ENCODE data around the gene RNF183. TPM values are rescaled to one million over a fixed set of nuclear protein-coding genes. Genes with fewer than 3 reads are reported as not detected.

Gene RNF183
- total and polyA plus RNA-seq, 9 of the 15 experiments (the other 6 are each of a cell fraction or from before 2014, with no cell fraction given), result 0.04 to 2.0 (median 0.16) TPM; not detected in 5

DNA sequence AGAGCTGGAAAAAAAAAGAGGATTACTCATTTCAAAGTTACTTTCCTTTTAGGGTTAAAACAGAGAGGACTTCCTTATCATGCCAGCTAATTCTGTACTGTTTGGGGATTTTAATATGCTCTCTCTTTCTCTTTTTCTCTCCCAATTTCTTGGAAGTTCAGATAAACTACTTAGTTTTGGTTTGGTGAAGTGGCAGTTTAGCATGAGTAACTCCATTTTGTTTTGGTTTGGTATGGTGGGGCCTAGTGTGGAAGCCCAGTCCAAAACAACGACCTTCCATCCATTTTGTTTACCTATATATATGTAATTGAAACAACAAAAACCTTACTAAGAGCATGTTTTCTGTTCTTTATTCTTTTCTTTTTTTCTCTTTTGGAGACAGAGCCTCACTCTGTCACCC lies 42.5 kb upstream of the RNF183 start (continued):
- TF ChIP-seq ZKSCAN8 (CRISPR knock-in tag; IDR thresholded peaks at IDR 0.05) (peak; percentile 81), ZKSCAN3 (CRISPR knock-in tag; IDR thresholded peaks at IDR 0.05) (0 out of 2 replicates have a peak, but pooled peaks have one; percentile 39), ZNF584 (CRISPR knock-in tag; IDR thresholded peaks at IDR 0.05; ENCODE audit: low read depth) (peak; percentile 84), SPI1 (IDR thresholded peaks at IDR 0.05; ENCODE audit: borderline replicate concordance, low read depth, low read length) (no peak), ELF2 (CRISPR knock-in tag; IDR thresholded peaks at IDR 0.05) (peak; percentile 43; the same call in 1 of the 2 replicates)
- TF ChIP-seq, protein P1, sequence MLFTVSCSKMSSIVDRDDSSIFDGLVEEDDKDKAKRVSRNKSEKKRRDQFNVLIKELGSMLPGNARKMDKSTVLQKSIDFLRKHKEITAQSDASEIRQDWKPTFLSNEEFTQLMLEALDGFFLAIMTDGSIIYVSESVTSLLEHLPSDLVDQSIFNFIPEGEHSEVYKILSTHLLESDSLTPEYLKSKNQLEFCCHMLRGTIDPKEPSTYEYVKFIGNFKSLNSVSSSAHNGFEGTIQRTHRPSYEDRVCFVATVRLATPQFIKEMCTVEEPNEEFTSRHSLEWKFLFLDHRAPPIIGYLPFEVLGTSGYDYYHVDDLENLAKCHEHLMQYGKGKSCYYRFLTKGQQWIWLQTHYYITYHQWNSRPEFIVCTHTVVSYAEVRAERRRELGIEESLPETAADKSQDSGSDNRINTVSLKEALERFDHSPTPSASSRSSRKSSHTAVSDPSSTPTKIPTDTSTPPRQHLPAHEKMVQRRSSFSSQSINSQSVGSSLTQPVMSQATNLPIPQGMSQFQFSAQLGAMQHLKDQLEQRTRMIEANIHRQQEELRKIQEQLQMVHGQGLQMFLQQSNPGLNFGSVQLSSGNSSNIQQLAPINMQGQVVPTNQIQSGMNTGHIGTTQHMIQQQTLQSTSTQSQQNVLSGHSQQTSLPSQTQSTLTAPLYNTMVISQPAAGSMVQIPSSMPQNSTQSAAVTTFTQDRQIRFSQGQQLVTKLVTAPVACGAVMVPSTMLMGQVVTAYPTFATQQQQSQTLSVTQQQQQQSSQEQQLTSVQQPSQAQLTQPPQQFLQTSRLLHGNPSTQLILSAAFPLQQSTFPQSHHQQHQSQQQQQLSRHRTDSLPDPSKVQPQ (CRISPR knock-in tag; IDR thresholded peaks at IDR 0.05; ENCODE audit: borderline replicate concordance), result peak; percentile 53; the same call in 1 of the 2 replicates
- TF ChIP-seq, protein P2, sequence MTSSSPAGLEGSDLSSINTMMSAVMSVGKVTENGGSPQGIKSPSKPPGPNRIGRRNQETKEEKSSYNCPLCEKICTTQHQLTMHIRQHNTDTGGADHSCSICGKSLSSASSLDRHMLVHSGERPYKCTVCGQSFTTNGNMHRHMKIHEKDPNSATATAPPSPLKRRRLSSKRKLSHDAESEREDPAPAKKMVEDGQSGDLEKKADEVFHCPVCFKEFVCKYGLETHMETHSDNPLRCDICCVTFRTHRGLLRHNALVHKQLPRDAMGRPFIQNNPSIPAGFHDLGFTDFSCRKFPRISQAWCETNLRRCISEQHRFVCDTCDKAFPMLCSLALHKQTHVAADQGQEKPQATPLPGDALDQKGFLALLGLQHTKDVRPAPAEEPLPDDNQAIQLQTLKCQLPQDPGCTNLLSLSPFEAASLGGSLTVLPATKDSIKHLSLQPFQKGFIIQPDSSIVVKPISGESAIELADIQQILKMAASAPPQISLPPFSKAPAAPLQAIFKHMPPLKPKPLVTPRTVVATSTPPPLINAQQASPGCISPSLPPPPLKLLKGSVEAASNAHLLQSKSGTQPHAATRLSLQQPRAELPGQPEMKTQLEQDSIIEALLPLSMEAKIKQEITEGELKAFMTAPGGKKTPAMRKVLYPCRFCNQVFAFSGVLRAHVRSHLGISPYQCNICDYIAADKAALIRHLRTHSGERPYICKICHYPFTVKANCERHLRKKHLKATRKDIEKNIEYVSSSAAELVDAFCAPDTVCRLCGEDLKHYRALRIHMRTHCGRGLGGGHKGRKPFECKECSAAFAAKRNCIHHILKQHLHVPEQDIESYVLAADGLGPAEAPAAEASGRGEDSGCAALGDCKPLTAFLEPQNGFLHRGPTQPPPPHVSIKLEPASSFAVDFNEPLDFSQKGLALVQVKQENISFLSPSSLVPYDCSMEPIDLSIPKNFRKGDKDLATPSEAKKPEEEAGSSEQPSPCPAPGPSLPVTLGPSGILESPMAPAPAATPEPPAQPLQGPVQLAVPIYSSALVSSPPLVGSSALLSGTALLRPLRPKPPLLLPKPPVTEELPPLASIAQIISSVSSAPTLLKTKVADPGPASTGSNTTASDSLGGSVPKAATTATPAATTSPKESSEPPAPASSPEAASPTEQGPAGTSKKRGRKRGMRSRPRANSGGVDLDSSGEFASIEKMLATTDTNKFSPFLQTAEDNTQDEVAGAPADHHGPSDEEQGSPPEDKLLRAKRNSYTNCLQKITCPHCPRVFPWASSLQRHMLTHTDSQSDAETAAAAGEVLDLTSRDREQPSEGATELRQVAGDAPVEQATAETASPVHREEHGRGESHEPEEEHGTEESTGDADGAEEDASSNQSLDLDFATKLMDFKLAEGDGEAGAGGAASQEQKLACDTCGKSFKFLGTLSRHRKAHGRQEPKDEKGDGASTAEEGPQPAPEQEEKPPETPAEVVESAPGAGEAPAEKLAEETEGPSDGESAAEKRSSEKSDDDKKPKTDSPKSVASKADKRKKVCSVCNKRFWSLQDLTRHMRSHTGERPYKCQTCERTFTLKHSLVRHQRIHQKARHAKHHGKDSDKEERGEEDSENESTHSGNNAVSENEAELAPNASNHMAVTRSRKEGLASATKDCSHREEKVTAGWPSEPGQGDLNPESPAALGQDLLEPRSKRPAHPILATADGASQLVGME (CRISPR knock-in tag; IDR thresholded peaks at IDR 0.05), result peak; percentile 73; the same call in 1 of the 2 replicates
- TF ChIP-seq, protein P3, sequence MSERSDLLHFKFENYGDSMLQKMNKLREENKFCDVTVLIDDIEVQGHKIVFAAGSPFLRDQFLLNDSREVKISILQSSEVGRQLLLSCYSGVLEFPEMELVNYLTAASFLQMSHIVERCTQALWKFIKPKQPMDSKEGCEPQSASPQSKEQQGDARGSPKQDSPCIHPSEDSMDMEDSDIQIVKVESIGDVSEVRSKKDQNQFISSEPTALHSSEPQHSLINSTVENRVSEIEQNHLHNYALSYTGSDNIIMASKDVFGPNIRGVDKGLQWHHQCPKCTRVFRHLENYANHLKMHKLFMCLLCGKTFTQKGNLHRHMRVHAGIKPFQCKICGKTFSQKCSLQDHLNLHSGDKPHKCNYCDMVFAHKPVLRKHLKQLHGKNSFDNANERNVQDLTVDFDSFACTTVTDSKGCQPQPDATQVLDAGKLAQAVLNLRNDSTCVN (CRISPR knock-in tag; IDR thresholded peaks at IDR 0.05), result peak; percentile 92
- TF ChIP-seq, protein P4, sequence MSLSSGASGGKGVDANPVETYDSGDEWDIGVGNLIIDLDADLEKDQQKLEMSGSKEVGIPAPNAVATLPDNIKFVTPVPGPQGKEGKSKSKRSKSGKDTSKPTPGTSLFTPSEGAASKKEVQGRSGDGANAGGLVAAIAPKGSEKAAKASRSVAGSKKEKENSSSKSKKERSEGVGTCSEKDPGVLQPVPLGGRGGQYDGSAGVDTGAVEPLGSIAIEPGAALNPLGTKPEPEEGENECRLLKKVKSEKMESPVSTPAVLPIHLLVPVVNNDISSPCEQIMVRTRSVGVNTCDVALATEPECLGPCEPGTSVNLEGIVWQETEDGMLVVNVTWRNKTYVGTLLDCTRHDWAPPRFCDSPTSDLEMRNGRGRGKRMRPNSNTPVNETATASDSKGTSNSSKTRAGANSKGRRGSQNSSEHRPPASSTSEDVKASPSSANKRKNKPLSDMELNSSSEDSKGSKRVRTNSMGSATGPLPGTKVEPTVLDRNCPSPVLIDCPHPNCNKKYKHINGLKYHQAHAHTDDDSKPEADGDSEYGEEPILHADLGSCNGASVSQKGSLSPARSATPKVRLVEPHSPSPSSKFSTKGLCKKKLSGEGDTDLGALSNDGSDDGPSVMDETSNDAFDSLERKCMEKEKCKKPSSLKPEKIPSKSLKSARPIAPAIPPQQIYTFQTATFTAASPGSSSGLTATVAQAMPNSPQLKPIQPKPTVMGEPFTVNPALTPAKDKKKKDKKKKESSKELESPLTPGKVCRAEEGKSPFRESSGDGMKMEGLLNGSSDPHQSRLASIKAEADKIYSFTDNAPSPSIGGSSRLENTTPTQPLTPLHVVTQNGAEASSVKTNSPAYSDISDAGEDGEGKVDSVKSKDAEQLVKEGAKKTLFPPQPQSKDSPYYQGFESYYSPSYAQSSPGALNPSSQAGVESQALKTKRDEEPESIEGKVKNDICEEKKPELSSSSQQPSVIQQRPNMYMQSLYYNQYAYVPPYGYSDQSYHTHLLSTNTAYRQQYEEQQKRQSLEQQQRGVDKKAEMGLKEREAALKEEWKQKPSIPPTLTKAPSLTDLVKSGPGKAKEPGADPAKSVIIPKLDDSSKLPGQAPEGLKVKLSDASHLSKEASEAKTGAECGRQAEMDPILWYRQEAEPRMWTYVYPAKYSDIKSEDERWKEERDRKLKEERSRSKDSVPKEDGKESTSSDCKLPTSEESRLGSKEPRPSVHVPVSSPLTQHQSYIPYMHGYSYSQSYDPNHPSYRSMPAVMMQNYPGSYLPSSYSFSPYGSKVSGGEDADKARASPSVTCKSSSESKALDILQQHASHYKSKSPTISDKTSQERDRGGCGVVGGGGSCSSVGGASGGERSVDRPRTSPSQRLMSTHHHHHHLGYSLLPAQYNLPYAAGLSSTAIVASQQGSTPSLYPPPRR (CRISPR knock-in tag; IDR thresholded peaks at IDR 0.05; ENCODE audit: borderline replicate concordance), result no peak
- TF ChIP-seq, protein P5, sequence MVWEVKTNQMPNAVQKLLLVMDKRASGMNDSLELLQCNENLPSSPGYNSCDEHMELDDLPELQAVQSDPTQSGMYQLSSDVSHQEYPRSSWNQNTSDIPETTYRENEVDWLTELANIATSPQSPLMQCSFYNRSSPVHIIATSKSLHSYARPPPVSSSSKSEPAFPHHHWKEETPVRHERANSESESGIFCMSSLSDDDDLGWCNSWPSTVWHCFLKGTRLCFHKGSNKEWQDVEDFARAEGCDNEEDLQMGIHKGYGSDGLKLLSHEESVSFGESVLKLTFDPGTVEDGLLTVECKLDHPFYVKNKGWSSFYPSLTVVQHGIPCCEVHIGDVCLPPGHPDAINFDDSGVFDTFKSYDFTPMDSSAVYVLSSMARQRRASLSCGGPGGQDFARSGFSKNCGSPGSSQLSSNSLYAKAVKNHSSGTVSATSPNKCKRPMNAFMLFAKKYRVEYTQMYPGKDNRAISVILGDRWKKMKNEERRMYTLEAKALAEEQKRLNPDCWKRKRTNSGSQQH (CRISPR knock-in tag; IDR thresholded peaks at IDR 0.05), result 0 out of 2 replicates have a peak, but pooled peaks have one; percentile 11
